H1 (cell line): ENCODE data around the gene BATF2. TPM values are rescaled to one million over a fixed set of nuclear protein-coding genes. Genes with fewer than 3 reads are reported as not detected.

Source experiments
- USF2 ChIP-seq: IDR thresholded peaks from 2 replicates; pipeline ENCODE4 v1.6.1; 2011; ENCODE audit warnings: low read length, improper control_type of control experiment
- polyA plus RNA-seq, 7 experiments: library from polyadenylated mRNA; depleted of rRNA in 3 of 7; stranded (reverse) in 5 of 7; unstranded in 2 of 7; fragments of >200 nt in 5 of 7; fragments of 200-250 nt in 2 of 7; gene quantifications; 1 replicate in 5 of 7; 2 replicates in 1 of 7; 4 replicates in 1 of 7; pipeline versions ENCODE4 v1.2.1 to v1.2.3, GENCODE V29; 2011 to 2013; ENCODE audit warnings: missing spikeins in 2 of 7, mixed read lengths in 2 of 7
- total RNA-seq: library from RNA; stranded (reverse); fragmentation: NEBNext Ultra II Directional; extraction: Animal tissue kit (Norgen Biotek cat#: 25700); gene quantifications from 2 replicates; pipeline ENCODE4 v1.2.1, GENCODE V29; 2021

BATF2 gene
- total and polyA plus RNA-seq, 2 of the 8 experiments (the other 6 are each of a cell fraction or from before 2014, with no cell fraction given), result 1.4 to 3.1 TPM

GRCh38 chr11:64967375-64967774 is 29.4 kb downstream of the BATF2 start (continued):
- TF ChIP-seq USF2, result no peak
